ENCODE results near the gene HYLS1.

The HYLS1 gene

GRCh38 chr11:125941267-125941618 lies 53.8 kb downstream of the HYLS1 start:
- Histone ChIP-seq H3K36me3 (ENCODE audit: control insufficient read depth, low read length) (no peaks in the 10 kb centered on the region), H3K9me3 (ENCODE audit: control insufficient read depth, insufficient read depth, low read length) (no peaks in the 10 kb centered on the region), H3K4me2 (ENCODE audit: low read length) (no peak overlapping the region), H3F3A (ENCODE audit: control insufficient read depth, insufficient read depth) (no peaks in the 10 kb centered on the region), H3K4me1 (ENCODE audit: control insufficient read depth, low read length) (peaks cover 2% of the 10 kb centered on the region; the same call in 1 of the 2 replicates), H4K20me1 (ENCODE audit: control insufficient read depth, insufficient read depth, low read depth, low read length) (no peaks in the 10 kb centered on the region), H3K9me2 (replicated peaks; ENCODE audit: control insufficient read depth, low read length) (no peaks in the 10 kb centered on the region), H3K27ac (ENCODE audit: low read depth, low read length) (no peak overlapping the region), H3K27me3 (ENCODE audit: control insufficient read depth, low read length) (no peaks in the 10 kb centered on the region; the same call in 1 of the 2 replicates), H3K79me2 (ENCODE audit: control insufficient read depth, low read length) (no peaks in the 10 kb centered on the region), H3K4me3 (ENCODE audit: low read length) (no peak overlapping the region)
- no peak for TF ChIP-seq EZH2phosphoT487 (IDR thresholded peaks at IDR 0.05; ENCODE audit: borderline replicate concordance, low read length)
- no peak for TF ChIP-seq CTCF (IDR thresholded peaks at IDR 0.05; ENCODE audit: low read depth, low read length, poor library complexity, severe bottlenecking)

- TF ChIP-seq EZH2phosphoT487 (IDR thresholded peaks at IDR 0.05; ENCODE audit: borderline replicate concordance, low read length) (no peak), CTCF (IDR thresholded peaks at IDR 0.05; ENCODE audit: low read depth, low read length, poor library complexity, severe bottlenecking) (peak; percentile 83)
- no peaks in the 10 kb centered on the region for H3K36me3 ChIP-seq (ENCODE audit: control insufficient read depth, low read length)
- H3K4me1 ChIP-seq (ENCODE audit: control insufficient read depth, low read length) = peaks cover 2% of the 10 kb centered on the region; the same call in 1 of the 2 replicates
- no peaks in the 10 kb centered on the region for H3F3A ChIP-seq (ENCODE audit: control insufficient read depth, insufficient read depth)
- H3K9me2 ChIP-seq (replicated peaks; ENCODE audit: control insufficient read depth, low read length) = no peaks in the 10 kb centered on the region
- H3K9me3 ChIP-seq (ENCODE audit: control insufficient read depth, insufficient read depth, low read length) = no peaks in the 10 kb centered on the region
- no peaks in the 10 kb centered on the region for H3K79me2 ChIP-seq (ENCODE audit: control insufficient read depth, low read length)
- H3K27ac ChIP-seq (ENCODE audit: low read depth, low read length) = no peak overlapping the region
- no peaks in the 10 kb centered on the region for H4K20me1 ChIP-seq (ENCODE audit: control insufficient read depth, insufficient read depth, low read depth, low read length)
- H3K4me3 ChIP-seq (ENCODE audit: low read length) = no peak overlapping the region
- no peaks in the 10 kb centered on the region; the same call in 1 of the 2 replicates for H3K27me3 ChIP-seq (ENCODE audit: control insufficient read depth, low read length)
- H3K4me2 ChIP-seq (ENCODE audit: low read length) = no peak overlapping the region
These were observed 54.4 kb downstream of the HYLS1 start for GRCh38 chr11:125941619-125942611.

DNA sequence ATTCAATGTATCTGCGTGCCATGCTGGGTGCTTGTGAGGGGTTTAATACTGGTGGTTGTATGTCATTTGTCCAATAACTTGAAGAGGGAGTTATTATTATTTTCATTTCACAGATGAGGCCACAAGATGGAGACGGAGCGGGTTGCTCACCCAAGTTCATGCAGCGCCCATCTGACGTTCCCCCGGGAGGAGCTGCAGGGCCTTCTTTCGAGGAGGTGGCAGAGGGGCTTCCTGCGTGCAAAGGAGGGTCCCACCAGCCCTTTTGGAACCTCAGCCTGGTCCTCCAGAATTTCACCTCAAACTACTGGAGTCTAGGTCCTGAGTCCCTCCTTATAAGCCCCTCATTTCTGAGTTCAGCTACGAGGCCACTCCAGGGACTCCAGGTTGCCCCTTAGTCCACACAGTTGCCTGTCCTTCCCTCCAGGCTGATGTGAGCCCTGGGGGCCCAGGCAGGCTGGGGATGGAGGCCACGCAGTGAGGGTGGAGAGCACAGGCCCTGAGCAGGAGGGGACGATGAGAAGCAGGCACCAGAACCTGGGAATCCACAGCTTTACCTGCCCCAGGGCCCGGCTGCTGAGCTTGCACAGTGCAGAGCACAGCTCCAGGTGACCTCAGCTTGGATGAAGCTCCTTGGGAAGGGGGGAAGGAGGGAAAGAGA lies 55.4 kb downstream of the HYLS1 start:
- Histone ChIP-seq H3K9me3 (ENCODE audit: control insufficient read depth, insufficient read depth, low read length) (no peaks in the 10 kb centered on the region), H3K4me3 (ENCODE audit: low read length) (no peak overlapping the region), H3F3A (ENCODE audit: control insufficient read depth, insufficient read depth) (no peaks in the 10 kb centered on the region), H3K9me2 (replicated peaks; ENCODE audit: control insufficient read depth, low read length) (no peaks in the 10 kb centered on the region), H3K27ac (ENCODE audit: low read depth, low read length) (no peak overlapping the region), H3K36me3 (ENCODE audit: control insufficient read depth, low read length) (no peaks in the 10 kb centered on the region), H3K4me2 (ENCODE audit: low read length) (no peak overlapping the region), H4K20me1 (ENCODE audit: control insufficient read depth, insufficient read depth, low read depth, low read length) (no peaks in the 10 kb centered on the region), H3K27me3 (ENCODE audit: control insufficient read depth, low read length) (no peaks in the 10 kb centered on the region; the same call in 1 of the 2 replicates), H3K4me1 (ENCODE audit: control insufficient read depth, low read length) (peaks cover 2% of the 10 kb centered on the region; the same call in 1 of the 2 replicates), H3K79me2 (ENCODE audit: control insufficient read depth, low read length) (no peaks in the 10 kb centered on the region)
- TF ChIP-seq CTCF (IDR thresholded peaks at IDR 0.05; ENCODE audit: low read depth, low read length, poor library complexity, severe bottlenecking) = no peak
- no peak for TF ChIP-seq EZH2phosphoT487 (IDR thresholded peaks at IDR 0.05; ENCODE audit: borderline replicate concordance, low read length)

All from DOHH2 (cell line).